ENCODE results near the gene MRPL38.
"Not testable (repeated sequence)": the region's sequence is repeated elsewhere in the genome, so short reads cannot be mapped to it uniquely, and the experiment has no call there.

MRPL38 gene

DNA sequence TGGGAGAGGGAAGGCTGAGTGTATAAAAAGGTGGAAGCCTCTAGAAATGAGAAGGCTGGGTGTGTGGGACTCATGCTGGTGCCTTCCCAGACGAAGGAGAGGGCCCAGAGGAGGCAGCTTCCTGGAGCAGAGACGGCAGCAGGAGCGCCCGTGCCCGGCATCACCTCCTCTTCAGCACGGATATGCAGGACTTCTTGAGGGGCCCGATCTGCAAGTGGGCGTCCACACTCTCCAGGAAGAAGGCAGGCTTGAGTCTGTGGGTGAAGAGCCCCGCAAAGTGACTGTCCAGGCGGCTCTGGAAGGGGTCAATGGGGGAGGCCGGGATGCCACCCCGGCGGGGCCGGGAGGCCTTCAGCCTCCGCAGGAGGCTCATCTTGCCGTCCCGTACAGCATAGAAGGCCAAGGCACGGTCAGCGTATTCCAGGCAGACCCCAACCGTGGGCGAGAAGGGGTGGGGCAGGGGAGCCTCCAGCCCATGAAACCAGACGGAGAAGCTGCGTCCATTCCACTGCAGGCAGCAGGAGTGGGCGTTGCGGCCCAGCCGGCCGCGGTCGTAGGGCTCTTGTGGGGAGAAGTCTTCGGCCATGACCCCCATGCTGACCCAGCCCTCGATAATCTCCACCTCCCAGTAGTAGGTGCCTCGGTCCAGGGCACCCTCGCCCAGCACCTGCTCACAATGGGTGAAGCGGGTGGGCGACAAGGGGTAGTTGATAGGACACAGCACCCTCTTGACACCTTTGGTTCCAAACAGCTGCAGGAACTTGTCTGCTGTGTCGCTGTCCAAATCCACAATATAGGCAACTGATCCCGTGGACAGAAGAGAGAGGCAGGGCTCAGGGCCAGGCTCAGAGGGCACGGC is 30.1 kb downstream of the MRPL38 start:
- DNase-seq, result no peak

DNA sequence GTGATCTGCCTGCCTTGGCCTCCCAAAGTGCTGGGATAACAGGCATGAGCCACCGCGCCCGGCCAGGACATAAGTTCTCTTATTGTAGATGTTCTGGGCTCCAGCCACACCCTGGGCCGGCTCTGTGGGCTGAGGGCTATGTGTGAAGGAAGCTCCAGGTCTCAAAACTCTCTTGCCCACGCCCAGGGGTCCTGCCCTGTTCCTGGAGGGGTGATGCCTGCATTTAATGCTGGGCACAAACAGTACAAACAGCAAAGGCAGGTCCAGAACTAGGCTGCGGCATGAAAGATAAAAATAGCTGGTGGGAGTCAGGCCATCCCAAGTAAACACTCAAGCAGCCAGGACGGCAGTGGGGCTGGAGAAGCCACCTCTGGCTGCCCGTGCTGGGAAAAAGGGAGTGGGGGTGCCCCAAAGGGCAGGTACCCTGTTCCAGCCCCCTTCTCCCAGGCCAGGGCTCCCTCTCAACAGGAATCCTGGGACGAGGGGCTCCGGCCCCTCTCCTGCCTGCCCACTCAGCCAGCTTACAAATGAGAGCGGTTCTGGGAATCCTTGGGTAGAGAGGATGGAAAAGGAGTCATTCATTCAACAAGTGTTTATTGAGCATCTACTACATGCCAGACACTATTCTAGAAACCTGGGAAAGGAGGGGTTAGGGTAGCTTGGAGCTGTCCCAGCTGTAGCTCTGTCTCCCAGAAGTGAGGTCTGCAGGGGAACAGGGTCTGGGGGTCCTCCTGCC is 30.9 kb downstream of the MRPL38 start:
- DNase-seq, result no peak

DNA sequence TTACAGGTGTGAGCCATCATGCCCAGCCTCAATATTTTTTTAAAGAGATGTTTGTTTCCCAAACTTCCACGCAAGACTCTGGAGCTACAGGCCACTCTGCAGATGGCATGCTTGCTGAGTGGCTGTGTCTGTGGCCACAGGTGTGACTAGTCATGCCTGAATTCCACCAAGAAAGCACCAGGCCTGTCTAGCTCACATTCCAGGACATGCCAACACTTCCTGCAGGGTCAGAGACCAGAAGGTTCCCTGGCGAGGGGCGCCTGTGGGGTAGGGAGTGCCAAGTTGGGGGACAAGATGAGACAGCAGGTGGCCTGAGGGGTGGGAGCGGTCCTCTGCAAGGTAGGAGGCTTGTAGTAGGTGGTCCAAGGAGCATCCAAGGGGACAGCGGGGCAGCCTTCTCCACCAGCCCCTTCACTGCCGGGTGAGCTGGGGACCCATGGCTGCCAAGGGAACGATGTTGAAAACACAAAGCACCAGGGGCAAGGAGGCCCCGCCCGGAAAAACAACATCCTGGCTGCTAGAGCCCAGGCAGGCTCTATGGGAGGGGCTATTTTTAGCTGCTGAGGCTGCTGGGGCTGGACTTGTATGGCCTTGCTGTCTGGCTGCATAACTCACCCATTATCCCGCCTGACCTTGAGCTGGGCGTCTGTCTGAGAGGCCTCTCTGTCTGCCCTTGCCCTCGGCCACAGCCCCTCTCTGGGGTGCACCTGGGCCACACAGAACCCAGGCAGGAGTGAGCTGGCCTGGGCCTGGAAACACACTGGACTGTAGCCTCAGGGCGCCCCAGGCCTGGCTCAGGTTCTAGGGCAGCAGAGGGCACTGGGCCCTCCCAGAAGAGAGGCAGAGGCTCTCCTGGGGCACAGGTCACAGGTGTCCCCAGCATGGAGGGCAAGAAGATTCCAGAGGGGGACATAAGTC is 32.0 kb downstream of the MRPL38 start:
- DNase-seq, result no peak

DNA sequence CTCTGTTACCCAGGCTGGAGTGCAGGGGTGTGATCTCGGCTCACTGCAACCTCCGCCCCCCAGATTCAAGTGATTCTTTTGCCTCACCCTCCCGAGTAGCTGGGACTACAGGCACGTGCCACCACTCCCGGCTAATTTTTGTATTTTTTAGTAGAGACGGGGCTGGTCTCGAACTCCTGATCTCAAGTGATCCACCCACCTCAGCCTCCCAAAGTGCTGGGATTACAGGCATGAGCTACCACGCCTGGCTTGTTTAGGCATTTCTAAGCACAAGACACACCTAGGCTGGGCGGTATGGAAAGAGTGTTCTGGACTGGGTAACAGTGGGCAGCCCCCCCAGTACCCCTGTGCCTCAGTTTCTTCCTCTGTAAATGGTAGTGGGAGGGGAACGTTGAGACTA is 34.5 kb downstream of the MRPL38 start:
- not testable (repeated sequence) for DNase-seq

DNA sequence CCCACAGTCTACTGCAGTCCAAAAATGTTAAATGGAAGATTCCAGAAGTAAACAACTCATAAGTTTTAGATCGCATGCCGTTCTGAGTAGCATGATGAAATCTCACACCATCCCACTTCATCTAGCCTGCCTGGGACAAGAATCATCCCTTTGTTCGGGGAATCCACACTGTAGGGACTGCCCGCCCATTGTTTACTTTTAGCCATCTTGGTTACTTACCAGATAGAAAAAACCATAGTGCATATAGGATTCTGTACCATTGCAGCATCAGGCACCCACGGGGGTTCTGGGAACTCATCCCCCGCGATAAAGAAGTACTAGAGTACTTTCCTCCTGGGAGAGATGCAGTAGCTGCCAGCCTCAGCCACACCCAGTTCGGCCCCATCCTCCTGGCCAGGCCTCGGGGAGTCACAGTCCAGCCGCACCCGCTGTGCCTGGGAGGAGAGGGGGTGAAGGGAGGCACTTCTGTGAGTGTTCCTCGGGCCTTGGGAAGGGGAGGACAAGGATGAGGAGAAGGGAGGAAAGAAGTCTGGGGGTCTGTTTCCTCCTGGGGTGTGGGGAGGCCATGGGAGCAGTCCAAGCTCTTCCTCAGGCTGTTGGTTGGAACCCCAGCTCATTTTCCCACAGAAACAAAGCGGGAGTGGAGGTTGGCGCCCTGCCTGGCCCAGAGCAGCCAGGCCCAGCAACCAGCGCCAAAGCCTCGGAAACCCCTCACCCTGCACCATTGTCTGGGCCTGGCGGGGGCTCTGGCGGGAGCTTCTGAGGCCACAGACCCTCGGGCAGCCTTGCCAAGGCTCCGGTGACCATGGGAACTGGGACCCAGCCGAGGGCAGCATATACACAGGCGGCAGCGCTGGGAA is 35.2 kb downstream of the MRPL38 start:
- no peak for DNase-seq

DNA sequence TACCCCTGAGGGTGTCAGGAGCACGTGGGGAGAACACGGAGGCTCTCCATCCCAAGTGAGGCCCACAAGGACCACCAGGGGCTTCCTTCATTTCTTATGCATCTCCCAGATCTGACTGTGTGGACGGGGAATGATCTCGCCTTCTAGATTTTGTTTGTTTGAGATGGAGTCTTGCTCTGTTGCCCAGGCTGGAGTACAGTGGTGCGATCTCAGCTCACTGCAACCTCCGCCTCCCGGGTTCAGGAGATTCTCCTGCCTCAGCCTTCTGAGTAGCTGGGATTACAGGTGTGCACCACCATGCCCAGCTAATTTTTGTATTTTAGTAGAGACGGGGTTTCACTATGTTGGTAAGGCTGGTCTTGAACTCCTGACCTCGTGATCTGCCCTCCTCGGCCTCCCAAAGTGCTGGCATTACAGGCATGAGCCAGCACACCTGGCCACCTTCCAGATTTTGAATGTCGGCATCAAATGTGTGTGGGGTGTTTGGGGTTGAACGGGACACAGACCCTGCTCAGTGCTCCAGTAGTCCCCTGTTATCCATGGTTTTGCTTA is 35.9 kb downstream of the MRPL38 start:
- DNase-seq, result not testable (repeated sequence)

DNA sequence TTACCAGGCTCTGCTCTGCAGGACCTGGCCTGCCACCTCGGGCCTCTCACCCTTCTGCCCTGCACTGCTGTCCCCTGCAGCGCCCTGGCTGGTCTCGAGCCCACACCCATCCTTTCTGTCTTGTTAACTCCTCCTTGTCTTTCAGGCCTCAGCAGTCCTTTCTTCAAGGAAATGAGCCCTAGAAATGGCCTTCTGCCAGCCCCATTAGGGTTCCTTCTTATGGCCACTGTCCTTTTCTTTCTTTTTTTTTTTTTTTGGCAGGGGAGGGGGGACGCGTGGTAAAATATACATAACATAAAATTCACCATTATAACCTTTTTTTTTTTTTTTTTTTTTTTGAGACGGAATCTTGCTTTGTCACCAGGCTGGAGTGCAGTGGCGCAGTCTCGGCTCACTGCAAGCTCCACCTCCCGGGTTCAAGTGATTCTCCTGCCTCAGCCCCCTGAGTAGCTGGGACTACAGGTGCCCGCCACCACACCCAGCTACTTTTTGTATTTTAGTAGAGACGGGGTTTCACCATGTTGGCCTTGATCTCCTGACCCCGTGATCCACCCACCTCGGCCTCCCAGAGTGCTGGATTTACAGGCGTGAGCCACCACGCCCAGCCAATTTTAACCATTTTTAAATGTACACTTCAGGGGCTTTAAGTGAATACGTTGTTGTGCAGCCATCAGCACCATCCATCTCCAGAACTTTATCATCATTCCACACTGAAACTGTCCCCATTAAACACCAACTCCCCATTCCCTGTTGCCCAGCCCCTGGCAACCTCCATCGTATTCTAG is 39.1 kb downstream of the MRPL38 start:
- not testable (repeated sequence) for DNase-seq

DNA sequence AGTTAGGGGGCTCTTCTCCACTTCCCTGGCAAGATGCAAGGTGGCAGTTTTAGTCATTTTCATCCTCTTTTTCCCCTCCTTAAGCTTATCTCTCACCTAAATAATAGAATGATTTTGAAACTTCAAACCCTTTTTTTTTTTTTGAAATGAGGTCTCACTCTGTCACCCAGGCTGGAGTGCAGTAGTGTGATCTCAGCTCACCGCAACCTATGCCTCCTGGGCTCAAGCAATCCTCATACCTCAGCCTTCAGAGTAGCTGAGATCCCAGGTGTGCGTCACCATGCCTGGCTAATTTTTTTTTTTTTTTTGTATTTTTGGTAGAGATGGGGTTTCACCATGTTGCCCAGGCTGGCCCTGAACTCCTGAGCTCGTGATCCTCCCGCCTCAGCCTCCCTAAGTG is 39.8 kb downstream of the MRPL38 start:
- DNase-seq, result not testable (repeated sequence)

DNA sequence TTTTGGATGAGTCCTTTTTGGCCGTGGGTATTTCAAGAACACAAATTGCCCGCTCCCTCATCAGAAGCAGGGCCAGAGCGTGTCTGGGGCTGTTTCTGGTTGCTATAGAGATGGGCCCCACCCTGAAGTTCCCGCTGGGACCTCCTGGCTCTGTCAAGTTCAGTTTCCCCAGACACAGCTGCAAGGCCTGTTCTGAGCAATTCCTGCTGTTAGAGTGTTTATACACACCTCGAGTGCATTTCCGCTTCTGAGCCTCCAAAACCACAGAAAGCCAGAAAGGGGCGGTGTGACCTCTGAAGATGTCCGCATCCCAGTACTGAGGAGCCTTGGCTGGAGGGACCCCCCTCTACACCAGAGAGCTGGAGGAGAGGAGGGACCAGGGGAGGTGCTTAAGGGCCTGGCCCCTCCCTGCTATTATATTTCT is 40.2 kb downstream of the MRPL38 start:
- no peak for DNase-seq

DNA sequence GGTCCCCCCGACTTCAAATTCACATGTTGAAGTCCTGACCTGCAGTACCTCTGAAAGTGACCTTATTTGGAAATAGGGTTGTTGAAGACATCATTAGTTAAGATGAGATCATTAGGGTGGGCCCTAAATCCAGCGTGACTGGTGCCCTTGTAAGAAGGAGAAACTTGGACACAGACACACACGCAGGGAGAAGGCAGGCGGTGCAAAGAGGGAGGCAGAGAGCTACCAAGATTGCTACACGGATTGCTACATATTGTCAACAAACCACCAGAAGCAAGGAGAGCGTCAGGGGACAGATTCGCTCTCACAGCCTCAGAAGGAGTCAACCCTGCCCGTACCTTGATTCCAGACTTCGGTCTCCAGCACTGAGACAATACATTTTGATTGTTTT is 42.8 kb downstream of the MRPL38 start:
- no peak for DNase-seq

DNA sequence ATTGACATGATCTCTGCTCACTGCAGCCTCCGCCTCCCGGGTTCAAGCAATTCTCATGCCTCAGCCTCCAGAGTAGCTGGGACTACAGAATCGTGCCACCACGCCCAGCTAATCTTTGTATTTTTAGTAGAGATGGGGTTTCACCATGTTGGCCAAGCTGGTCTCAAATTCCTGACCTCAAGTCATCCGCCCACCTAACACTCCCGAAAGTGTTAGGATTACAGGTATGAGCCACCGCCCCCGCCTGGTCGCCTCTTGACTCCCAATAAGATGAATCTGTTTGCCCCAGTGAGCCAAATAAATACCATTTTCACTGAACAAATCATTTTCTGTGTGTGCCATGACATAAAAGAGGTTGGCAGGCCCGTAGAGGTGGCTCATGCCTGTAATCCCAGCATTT is 45.3 kb downstream of the MRPL38 start:
- DNase-seq, result not testable (repeated sequence)

DNA sequence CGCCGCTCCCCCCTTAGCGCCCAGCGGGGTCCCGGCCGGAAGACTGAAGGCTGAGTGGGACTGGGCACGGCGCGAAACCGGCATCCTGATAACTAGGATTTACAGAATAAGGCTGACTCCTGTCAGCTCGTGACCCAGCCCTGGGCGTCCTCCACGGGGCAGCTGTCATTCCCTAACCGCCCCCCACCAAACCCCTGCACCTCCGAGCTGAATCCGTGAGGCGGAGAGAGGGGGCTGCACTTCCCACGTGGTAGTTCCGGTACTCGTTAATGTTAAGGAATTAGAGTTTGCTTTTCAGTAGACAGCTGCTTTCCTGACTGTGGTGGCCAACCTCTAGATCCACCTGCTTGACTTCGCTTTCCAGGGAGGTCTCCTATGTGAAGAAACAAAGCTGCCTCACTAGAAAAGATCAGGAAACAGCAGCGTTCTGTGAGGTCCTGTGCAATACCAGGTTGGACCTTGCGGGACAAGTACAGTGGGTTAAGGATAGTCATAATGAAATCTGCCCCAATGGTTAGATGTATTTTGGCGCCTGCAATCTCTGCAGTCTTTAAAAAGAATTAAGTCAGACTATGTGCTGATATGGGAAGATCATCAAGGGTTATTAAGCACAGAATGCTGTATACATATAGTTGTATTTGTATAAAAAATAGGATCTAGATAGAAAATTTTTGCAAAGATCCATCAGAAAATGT is 48.5 kb downstream of the MRPL38 start:
- peak; percentile 82 for DNase-seq

DNA sequence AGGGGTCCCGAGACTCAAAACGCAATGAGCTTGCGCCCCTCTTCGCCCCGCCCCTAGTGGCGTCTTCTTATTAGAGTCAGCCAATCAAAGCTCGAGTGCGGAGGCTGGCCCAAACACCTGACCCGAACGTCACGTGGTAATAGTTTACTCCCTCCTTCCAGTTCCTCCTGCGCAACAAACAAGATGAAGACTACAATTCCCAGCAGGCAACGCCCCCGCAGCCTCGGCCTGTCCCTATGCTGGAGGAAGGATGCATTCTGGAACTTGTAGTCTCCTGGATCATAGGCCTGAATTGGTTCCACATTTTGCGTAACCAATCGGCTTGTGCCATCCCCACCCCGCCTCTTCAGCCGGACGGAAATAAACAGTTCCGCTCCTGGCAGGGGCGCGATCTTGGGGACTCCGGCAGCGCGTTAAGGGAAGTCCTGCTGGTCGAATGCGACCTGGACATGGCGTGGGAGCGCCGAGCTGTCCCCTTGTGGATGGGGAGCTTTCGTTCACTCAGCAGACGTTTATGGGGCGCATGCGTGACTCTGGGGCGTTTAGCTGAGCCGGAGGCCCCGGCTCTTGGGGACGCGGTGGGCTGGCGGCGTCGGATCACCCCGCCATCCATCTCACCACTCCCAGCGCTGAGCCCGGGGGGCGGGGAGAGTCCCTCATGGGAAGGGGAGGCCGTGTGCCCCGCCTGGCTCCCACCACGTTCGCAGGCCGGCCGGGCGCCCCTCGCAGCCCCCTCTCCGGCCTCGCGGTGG is 49.2 kb downstream of the MRPL38 start, which contains the start of gene WBP2:
Gene WBP2 (minus strand): TSS at position 26 of the 752 bp plus-strand sequence. CDS start 38 bp downstream, outside the sequence.
- DNase-seq, result peak; percentile 95

DNA sequence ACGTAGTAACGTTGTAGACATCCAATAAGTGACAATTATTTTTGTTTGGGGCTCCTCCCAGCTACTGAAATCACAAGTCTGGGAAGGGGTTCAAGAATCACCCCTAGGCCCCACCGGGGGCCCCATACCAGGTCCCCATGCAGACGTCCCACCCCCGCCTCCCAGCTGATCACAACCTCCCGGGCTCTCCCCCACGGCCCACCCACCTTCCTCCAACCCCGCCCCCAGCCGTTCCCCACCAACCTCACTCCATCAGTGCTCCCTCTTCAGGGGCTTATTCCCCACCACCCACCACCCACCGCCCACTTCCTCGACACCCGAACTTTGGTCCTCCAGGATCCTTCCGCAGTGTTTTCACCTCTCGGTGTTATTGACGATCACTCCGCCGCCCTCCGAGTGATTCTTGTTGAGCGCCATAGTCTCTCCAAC is 49.8 kb downstream of the MRPL38 start:
- DNase-seq, result no peak

DNA sequence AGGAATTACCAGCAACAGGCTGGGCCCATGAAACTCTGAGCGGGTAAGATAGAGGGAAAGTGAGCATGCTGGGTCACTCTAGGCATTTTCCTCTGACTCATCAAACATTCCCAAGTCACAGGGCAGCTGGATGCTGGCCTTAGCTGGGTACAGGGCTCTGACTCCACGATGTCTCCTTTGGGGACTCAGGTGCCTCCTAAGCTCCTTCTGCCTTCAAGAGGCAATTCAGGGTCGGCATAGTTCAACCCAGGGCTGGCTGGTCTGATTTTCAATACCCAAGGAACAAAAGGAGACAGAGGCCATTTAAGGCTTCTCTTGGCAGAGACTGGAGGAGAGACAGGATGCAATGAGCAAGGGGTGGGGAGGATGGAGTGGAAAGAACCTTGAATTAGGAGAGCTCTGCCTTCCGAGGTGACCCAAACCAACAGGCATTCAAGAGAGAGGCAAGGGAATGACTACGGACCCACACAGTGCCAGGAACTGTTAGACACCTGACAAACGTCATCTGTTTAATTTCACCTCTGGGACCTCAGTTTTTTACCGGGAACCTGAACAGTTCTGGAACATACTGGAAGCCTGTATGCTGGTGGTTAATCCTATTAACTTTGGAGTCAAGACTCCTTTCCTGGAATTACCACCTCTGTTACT is 50.5 kb downstream of the MRPL38 start:
- DNase-seq, result no peak

DNA sequence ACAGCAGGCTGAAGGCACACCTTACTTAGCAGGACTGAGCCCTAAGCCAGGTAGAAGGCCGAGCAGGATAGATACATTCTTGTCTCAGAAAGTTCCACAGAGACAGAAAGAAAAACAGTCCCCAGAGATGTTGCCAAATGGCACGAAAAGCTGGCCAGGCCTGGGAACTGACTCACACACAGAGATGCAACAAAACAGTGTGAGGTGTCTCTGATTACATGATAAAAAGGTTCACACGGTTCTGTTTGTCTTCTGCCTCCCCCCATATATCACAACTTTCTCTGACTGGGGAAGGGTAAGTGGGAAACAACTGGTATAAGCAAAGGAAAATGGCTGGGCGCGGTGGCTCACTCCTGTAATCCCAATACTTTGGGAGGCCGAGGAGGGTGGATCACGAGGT is 51.3 kb downstream of the MRPL38 start:
- DNase-seq, result no peak

DNA sequence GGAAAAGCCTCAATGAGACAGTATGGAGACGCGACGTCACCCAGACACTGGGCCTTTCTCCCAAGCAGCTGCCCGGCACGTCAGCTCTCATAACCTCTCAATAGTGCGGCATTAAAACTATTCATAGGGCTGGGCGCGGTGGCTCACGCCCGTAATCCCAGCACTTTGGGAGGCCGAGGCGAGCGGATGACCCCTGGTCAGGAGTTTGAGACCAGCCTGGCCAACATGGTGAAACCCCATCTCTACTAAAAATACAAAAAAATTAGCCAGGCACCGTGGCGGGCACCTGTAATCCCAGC is 53.0 kb downstream of the MRPL38 start:
- not testable (repeated sequence) for DNase-seq

DNA sequence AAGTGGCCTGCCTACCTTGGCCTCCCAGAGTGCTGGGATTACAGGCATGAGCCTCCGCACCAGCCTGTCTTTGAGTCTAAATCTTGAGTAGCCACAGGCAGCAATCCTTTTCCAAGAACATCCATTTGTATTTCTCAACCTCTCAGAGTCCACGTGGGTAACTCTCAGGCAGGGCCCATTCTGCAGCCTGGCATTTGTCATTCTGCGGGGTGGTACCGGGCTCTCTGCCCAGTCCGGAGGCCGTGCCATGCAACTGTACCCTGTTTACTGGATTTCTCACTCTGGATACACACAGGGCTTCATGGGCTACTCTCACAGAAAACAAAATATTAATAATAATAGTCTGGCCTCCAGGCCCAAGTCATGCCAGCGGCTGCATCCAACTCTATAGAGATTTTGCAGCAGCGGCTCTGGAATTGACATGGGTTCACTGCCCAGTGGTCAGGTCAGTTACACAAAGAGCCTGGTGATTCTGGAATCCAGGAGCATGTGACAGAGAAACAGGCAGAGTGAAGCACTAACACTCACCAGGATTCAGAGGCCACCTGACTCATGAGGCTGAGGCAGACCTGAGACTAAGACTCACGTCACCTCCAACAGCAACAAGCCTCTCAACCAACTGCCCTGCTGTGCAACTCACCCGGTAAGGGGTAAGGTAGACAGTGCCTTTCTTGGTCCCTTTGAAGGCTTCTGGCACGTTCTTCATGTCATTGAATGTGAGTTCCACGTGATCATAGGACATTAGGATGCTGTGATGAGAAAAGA is 53.6 kb downstream of the MRPL38 start:
- DNase-seq, result no peak

All from activated CD8-positive, alpha-beta memory T cell treated with anti-CD3 and anti-CD28 coated beads for 24 hours (primary cell).